Subcutaneous abdominal adipose tissue (tissue), 5 donors: ENCODE data around the gene NOL6.
A peak's percentile ranks its signal among the peaks of the same experiment; 100 is the strongest.
"Not testable (repeated sequence)": the region's sequence is repeated elsewhere in the genome, so short reads cannot be mapped to it uniquely, and the experiment has no call there.

Experiments used
- H3K27ac ChIP-seq: one replicate; pipeline ENCODE4 v1.7.0; 2013; ENCODE audit warnings: low read depth, mild to moderate bottlenecking, inconsistent platforms, low read length, moderate library complexity
- H3K27me3 ChIP-seq, 5 donors: one replicate each; pipeline ENCODE4 v1.7.0; 2013; ENCODE audit warnings: low read length in 5 of 5, inconsistent platforms in 1 of 5; ENCODE audit not compliant: control insufficient read depth in 5 of 5, insufficient read depth in 4 of 5
- H3K36me3 ChIP-seq, 5 donors: one replicate each; pipeline ENCODE4 v1.7.0; 2013; ENCODE audit warnings: low read length in 5 of 5; ENCODE audit not compliant: control insufficient read depth in 5 of 5, insufficient read depth in 5 of 5
- H3K4me1 ChIP-seq, 5 donors: one replicate each; pipeline ENCODE4 v1.7.0; 2013; ENCODE audit warnings: low read length in 5 of 5, mild to moderate bottlenecking in 3 of 5, moderate library complexity in 1 of 5; ENCODE audit not compliant: control insufficient read depth in 5 of 5, insufficient read depth in 5 of 5
- H3K4me3 ChIP-seq, 5 donors: one replicate each; pipeline ENCODE4 v1.7.0; 2013; ENCODE audit warnings: low read length in 5 of 5, low read depth in 1 of 5
- H3K9ac ChIP-seq, 5 donors: one replicate each; pipeline ENCODE4 v1.7.0; 2013; ENCODE audit warnings: low read length in 5 of 5, mild to moderate bottlenecking in 4 of 5, moderate library complexity in 3 of 5
- H3K9me3 ChIP-seq, 5 donors: one replicate each; pipeline ENCODE4 v1.7.0; 2013; ENCODE audit warnings: low read length in 5 of 5; ENCODE audit not compliant: control insufficient read depth in 5 of 5
- donor health status: healthy.
- donor health status: healthy.
- donor health status: healthy.
- donor health status: healthy.
- donor health status: healthy.

Gene NOL6

GRCh38 chr9:33506626-33507370 is 33.1 kb upstream of the NOL6 start:
- Histone ChIP-seq H3K4me3 (no peak overlapping the region), H3K9ac (no peak overlapping the region), H3K27me3 (no peaks in the 10 kb centered on the region), H3K9me3 (no peaks in the 10 kb centered on the region), H3K4me1 (no peaks in the 10 kb centered on the region), H3K27ac (no peak overlapping the region), H3K36me3 (no peaks in the 10 kb centered on the region)

DNA sequence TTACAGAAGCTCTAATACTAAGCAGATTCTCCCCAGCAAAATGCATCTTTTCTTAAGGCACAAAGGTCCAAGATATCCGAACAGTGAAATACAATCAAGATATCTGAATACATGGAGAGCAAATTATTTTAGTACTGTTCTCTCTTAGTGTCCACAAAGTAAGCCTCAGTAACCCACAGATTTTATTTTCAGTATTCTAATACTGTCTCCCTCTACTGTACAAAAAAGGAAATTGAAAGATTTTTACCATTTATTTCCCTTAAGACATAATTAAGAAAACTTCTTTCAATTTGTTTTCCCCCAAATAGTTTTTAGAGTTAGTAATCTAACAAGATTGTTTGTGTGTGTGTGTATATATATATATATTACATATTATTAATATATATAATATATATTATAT is 24.7 kb upstream of the NOL6 start:
- H3K4me1 ChIP-seq = no peaks in the 10 kb centered on the region
- no peaks in the 10 kb centered on the region for H3K9me3 ChIP-seq
- H3K27me3 ChIP-seq = no peaks in the 10 kb centered on the region
- no peak overlapping the region for H3K9ac ChIP-seq
- no peak overlapping the region for H3K4me3 ChIP-seq
- no peak overlapping the region for H3K27ac ChIP-seq
- H3K36me3 ChIP-seq = no peaks in the 10 kb centered on the region

DNA sequence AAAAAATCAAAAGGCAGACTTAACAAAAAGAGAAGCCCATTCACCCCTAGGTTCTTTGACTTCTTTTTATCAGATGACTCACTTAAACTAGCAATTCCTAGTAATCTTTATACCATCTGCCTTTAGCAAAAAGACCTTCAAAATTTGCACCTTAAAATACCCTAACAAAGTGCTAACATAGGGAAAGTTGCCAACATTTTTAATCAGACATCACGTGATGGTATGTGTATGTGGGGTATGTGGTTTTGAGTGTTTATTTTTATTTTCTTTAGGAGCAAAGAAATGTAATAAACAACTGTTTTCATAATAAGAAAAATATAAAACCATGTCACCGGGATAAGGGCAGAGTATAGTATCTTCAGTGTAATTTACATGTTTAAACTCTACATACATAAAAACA is 20.1 kb upstream of the NOL6 start:
- H3K27ac ChIP-seq, H3K4me3 ChIP-seq, H3K9me3 ChIP-seq, H3K36me3 ChIP-seq, H3K4me1 ChIP-seq, H3K9ac ChIP-seq, H3K27me3 ChIP-seq: not testable (repeated sequence)

DNA sequence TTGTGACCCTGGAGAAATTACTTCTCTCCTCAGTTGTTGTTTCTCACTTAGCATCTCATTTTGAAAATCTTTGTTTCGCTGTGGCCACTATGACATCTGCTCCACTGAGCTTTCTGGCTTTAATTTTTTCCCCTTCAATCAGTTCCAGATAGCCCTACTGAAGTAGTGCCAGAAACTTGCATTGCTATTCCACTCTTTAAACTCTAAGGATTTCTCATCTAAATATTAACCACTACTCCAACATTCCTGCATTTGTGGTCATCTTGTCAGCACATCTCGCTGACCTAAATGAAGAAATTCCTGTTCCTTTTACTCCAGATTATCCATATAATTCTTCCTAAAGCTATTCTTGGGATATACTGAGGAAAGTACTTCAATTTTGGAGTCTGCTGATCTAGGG is 15.3 kb upstream of the NOL6 start:
- H3K4me3 ChIP-seq = no peak overlapping the region
- H3K27ac ChIP-seq = no peak overlapping the region
- no peaks in the 10 kb centered on the region for H3K9me3 ChIP-seq
- H3K4me1 ChIP-seq = peaks cover 0 to 3% (median 0%) of the 10 kb centered on the region in 5 donors
- no peaks in the 10 kb centered on the region for H3K27me3 ChIP-seq
- no peaks in the 10 kb centered on the region for H3K36me3 ChIP-seq
- H3K9ac ChIP-seq = no peak overlapping the region

DNA sequence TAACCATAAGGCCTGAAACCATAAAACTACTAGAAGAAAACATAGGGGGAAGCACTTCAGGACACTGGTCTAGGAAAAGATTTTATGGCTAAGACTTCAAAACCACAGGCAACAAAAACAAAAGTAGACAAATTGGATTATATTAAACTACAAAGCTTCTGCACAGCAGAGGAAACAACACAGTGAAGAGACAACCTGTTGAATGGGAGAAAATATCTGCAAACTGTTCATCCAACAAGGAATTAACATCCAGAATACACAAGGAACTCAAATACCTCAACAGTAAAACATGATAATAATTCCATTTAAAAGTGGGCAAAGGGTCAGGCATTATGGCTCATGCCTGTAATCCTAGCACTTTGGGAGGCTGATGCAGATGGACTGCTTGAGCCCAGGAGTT is 11.6 kb upstream of the NOL6 start:
- not testable (repeated sequence) for H3K4me3 ChIP-seq, H3K4me1 ChIP-seq, H3K27me3 ChIP-seq, H3K36me3 ChIP-seq, H3K9ac ChIP-seq, H3K27ac ChIP-seq, H3K9me3 ChIP-seq

GRCh38 chr9:33480976-33481375 is 7.3 kb upstream of the NOL6 start:
- H3K9me3 ChIP-seq = no peaks in the 10 kb centered on the region
- no peak overlapping the region for H3K4me3 ChIP-seq
- H3K36me3 ChIP-seq = no peaks in the 10 kb centered on the region
- H3K9ac ChIP-seq = no peak overlapping the region
- no peak overlapping the region for H3K27ac ChIP-seq
- no peaks in the 10 kb centered on the region for H3K4me1 ChIP-seq
- no peaks in the 10 kb centered on the region for H3K27me3 ChIP-seq

GRCh38 chr9:33480106-33480505 is 6.4 kb upstream of the NOL6 start:
- Histone ChIP-seq H3K4me1 (no peaks in the 10 kb centered on the region), H3K9ac (no peak overlapping the region), H3K36me3 (no peaks in the 10 kb centered on the region), H3K27ac (no peak overlapping the region), H3K9me3 (no peaks in the 10 kb centered on the region), H3K4me3 (no peak overlapping the region), H3K27me3 (no peaks in the 10 kb centered on the region)

DNA sequence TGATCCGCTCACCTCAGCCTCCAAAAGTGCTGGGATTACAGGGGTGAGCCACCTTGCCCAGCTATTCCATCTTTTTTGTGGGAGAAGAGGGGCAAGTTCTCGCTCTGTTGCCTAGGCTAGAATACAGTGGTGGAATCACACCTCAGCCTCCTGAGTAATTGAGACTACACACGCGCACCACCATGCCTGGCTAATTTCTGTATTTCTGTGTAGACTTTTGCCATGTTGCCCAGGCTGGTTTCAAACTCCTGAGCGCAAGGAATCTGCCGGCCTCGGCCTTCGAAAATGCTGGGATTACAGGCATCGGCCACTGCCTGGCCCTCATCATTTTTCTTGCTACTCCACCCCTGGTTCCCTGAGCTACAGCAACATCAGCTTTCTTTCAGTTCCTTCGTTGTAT is 2.8 kb upstream of the NOL6 start:
- Histone ChIP-seq H3K36me3 (peaks cover 2 to 9% (median 8%) of the 10 kb centered on the region in 5 donors), H3K4me1 (peaks cover 4 to 26% (median 23%) of the 10 kb centered on the region in 5 donors), H3K27me3 (no peaks in the 10 kb centered on the region), H3K4me3 (no peak overlapping the region), H3K9ac (no peak overlapping the region), H3K9me3 (no peaks in the 10 kb centered on the region), H3K27ac (no peak overlapping the region)

GRCh38 chr9:33475357-33475756 is 1.6 kb upstream of the NOL6 start:
- no peak overlapping the region for H3K27ac ChIP-seq
- no peaks in the 10 kb centered on the region for H3K27me3 ChIP-seq
- H3K9me3 ChIP-seq = no peaks in the 10 kb centered on the region
- peaks cover 4 to 26% (median 23%) of the 10 kb centered on the region in 5 donors for H3K4me1 ChIP-seq
- H3K4me3 ChIP-seq = no peak overlapping the region
- peaks cover 5 to 17% (median 12%) of the 10 kb centered on the region in 5 donors for H3K36me3 ChIP-seq
- no peak overlapping the region for H3K9ac ChIP-seq

DNA sequence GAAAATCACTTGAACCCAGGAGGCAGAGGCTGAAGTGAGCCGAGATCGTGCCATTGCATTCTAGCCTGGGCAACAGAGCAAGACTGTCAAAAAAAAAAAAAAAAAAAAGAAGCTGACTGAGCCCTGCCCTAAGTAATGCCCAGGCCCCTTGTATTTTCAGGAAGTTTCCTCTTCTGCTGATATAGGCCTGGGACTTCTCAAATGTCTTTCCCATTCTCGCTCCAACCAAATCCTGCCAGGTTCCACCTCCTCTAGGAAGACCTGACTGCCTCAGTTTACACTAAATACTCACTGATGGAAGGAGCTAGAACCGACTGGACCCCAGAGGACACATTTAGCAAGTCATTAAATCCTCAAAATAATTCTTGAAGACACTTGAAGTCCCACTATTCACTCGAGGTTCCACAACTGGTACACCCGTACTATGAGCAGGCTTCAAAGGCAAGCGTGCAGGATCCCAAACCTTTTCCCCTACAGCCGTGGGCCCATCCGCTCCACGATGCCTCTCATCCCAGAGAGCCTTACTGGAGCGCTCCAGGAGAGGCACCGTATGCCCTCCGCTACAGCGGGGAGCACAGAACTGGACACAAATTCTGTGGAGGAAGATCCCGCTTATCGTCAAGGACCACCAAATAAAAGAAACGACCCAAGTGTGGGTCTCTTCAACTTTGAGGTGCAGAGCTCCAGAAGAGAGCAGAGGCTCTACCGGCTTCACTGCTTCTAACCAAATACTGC is 676 bp downstream of the NOL6 start:
- Histone ChIP-seq H3K27me3 (no peaks in the 10 kb centered on the region), H3K9ac (peak overlapping the region; percentile 71 to 94 (median 92)), H3K27ac (peak overlapping the region; percentile 67)

More for the DNA sequence above, 676 bp downstream of the NOL6 start:
- Histone ChIP-seq H3K4me3 (peak overlapping the region; percentile 86 to 98 (median 96)), H3K9me3 (no peaks in the 10 kb centered on the region), H3K4me1 (peaks cover 4 to 26% (median 23%) of the 10 kb centered on the region in 5 donors), H3K36me3 (peaks cover 5 to 40% (median 34%) of the 10 kb centered on the region in 5 donors)
